GM21786 (cell line): ENCODE measurements around the gene GPR27.

Source experiments
- ATAC-seq: cut with Tn5 transposase; IDR thresholded peaks from one replicate; pipeline ENCODE4 v1.9.1; 2021; ENCODE audit not compliant: unreplicated experiment

The GPR27 gene

GRCh38 chr3:71784914-71785531, 31.4 kb downstream of the GPR27 start, which contains the start of gene PROK2:
PROK2 (minus strand) TSS chr3:71785148; CDS start chr3:71785052, 96 bp downstream.
- no peak for ATAC-seq

- ATAC-seq: no peak
Observed at GRCh38 chr3:71785532-71786216, 32.0 kb downstream of the GPR27 start.

- ATAC-seq: no peak
Observed at GRCh38 chr3:71786217-71786549, 32.5 kb downstream of the GPR27 start.

- ATAC-seq: no peak
Observed at GRCh38 chr3:71786551-71786950, 32.9 kb downstream of the GPR27 start.

- ATAC-seq: no peak
Observed at GRCh38 chr3:71787851-71788405, 34.3 kb downstream of the GPR27 start.

- ATAC-seq: no peak
Observed at GRCh38 chr3:71789922-71790321, 36.3 kb downstream of the GPR27 start.

- no peak for ATAC-seq
Observed at GRCh38 chr3:71791634-71792033, 38.0 kb downstream of the GPR27 start.

GRCh38 chr3:71796290-71796689, 42.6 kb downstream of the GPR27 start:
- ATAC-seq: no peak

- ATAC-seq: no peak
Observed at GRCh38 chr3:71797455-71797854, 43.8 kb downstream of the GPR27 start.

- ATAC-seq: no peak
Observed at GRCh38 chr3:71800023-71800422, 46.4 kb downstream of the GPR27 start.

GRCh38 chr3:71801986-71802385, 48.3 kb downstream of the GPR27 start:
- ATAC-seq: no peak

GRCh38 chr3:71803248-71803647, 49.6 kb downstream of the GPR27 start:
- no peak for ATAC-seq

GRCh38 chr3:71805199-71805598, 51.5 kb downstream of the GPR27 start:
- ATAC-seq: no peak

GRCh38 chr3:71805691-71806090, 52.0 kb downstream of the GPR27 start:
- no peak for ATAC-seq
